ENCODE results near the gene ASB6.

The ASB6 gene, protein sequence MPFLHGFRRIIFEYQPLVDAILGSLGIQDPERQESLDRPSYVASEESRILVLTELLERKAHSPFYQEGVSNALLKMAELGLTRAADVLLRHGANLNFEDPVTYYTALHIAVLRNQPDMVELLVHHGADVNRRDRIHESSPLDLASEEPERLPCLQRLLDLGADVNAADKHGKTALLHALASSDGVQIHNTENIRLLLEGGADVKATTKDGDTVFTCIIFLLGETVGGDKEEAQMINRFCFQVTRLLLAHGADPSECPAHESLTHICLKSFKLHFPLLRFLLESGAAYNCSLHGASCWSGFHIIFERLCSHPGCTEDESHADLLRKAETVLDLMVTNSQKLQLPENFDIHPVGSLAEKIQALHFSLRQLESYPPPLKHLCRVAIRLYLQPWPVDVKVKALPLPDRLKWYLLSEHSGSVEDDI

DNA sequence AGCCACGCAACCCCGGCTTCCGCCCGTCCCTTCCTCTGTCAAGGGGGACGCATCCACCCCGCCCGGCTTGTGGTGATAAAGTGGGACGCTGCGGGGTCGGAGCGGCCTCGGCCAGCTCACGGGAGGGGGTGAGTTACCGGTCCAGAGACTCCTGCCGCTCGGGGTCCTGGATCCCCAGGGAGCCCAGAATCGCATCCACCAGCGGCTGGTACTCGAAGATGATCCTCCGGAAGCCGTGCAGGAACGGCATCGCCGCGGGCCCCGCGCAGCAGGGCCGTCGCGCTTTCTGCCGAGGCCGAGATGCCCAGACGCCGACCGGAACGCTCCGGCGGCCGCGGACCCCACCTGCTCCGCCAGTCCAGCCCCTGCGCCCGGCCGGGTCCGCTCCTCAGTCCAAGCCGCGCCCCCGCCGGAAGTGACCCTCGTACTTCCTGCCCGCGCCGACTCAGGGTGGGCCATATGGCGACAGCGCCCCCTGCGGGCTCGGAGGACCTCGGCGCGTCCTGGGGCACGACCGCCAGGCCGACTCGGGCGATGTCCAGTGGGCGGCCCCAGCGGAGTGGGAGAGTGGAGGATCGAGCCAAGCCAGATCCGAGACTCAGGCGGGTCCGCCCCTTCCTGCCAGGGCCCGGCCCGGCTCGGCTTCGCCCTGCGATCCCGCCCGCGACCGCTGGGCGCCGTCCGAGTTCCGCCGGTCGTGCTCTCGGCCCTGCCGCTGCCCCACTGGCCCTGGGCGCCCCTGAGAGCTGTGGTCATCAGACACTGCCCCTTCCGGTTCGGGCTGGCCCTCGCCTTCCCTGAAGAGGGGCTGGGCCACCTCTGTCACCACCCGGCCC lies at the start of gene ASB6:
ASB6 (minus strand) TSS at position 402 of the 836 bp plus-strand sequence; CDS start at position 250, 152 bp downstream.
- peak; percentile 97 for DNase-seq

DNA sequence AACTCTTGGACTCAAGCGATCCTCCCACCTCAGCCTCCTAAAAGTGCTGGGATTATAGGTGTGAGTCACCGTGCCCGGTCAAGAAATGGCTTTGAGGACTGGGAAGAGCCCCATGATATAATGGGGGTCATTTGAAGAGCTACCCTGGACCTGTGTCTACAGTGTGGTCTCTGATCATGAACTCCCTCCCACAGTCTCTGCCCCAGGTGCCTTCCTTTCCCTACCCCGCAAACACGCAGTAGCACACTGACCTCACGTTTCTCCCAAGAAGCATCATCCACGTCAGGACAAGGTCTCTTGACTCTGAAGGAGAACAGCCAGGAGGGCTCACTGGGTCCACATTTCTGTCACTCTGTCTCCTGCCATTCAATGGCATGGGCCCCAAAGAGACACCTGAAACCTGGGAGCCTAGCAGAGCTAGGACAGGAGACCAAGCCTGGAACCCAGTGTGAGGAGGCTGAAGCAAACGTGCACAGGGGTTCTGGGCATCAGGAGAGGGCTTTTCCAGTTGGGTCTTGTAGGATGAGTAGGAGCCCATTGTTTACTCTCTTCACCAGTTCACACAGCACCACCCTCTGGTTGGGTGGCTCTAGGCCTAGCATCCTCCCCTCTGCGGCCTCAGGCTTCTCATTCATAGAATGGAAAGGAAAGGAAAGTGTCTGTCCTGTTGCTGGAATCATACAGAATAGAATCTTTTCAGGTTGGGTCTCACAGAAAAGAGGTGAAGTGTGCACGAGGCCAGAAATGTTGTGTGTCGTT lies 46.5 kb upstream of the ASB6 start:
- DNase-seq: no peak

DNA sequence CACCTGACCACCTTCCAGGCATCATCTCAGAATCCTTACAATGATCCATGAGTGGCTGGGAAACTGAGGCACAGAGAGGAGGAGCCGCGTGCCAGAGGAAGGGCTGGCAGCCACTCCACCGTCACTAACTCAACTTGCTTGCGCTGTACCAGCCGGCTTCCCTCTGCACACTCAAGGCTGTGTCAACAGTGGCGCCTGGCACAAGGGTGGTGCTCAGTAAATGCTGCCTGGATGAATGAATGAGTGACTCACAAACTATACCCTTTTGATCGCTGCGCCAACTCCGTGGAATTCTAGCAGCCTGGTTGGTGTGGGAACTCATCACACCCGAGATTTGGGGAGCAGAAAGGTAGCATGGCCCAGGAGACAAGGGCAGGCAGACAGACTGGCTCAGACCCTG lies 45.4 kb upstream of the ASB6 start:
- DNase-seq: no peak

DNA sequence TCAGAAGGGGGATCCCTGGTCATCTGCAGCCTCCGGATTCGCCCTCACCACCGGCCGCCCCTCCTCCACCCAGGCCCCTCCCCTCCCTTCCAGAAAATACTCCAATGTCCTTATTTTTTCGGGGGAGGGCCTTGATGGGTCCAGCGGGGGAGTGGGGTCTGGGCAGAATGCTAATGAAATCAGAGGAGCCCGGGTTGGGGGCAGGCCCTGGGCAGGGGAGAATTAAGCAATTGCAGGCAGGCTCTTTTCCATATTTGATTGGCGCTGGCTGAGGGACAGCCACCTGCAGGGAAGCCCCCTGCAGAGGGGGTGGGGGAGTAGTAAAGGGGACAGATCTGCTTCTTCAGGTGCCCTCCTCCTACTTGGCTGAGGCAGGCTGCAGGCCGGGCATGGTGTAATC lies 44.8 kb upstream of the ASB6 start:
- no peak for DNase-seq

DNA sequence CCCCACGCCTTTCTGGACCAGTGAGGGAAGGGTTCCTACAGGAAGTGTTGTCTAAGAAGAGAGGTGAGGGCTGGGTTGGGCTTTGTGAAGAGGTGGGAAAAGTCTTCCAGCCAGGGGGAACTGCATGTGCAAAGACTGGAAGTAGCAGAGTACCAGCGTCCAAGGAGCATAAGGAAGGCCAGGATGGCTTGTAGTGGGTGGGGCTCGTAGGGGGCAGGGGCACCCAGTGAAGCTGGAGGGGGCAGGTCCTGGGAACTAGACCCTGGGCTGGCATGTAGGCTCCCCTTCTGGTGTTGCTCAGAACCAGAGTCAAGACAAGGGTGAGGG lies 43.9 kb upstream of the ASB6 start:
- DNase-seq: no peak

DNA sequence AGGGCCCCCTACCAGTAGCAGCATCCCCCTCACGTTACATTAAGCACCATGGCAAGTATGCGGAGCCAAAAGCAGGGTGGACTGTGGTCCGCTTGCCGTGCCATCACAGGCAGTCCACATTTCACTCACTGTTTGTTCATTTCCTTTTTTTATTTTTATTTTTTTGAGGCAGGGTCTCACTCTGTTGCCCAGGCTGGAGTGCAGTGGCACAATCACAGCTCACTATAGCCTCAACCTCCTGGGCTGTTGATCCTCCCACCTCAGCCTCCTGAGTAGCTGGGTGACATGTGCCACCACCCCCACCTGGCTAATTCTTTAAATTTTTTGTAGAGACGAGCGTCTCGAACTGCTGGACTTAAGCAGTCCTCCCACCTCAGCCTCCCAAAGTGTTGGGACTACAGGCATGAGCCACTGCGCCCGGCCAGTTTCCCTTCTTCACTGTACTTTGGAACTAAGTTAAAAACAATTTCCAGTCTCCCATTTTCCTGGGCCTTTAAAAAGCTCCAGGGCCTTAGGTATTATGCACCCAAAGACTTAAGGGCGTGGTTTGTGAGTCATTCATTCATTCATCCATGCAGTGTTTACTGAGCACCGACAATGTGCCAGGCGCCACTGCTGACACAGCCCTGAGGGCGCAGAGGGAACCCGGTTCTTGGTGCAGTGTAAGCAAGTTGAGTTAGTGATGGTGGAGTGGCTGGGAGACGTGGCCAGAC lies 43.4 kb upstream of the ASB6 start:
- peak; percentile 30 for DNase-seq

DNA sequence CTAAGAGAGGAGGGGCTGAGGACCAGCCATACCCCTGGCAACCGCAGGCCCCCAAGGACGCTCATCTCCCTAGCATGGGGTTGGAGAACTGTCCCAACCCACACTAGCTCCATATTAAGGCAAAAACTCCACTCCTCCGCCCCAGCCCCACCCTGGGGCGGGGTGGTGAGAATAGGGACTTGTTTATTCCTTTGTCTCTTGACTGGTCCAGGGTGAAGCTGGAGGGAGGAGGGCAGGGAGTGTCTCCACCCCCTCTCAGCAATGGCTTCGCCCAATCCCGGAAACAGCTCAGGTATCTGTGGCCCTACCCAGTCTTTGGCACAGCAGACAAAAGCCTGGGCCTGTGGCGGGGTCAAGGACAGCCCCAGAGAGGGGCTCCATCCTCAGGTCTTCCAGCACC lies 40.4 kb upstream of the ASB6 start:
- DNase-seq: no peak

DNA sequence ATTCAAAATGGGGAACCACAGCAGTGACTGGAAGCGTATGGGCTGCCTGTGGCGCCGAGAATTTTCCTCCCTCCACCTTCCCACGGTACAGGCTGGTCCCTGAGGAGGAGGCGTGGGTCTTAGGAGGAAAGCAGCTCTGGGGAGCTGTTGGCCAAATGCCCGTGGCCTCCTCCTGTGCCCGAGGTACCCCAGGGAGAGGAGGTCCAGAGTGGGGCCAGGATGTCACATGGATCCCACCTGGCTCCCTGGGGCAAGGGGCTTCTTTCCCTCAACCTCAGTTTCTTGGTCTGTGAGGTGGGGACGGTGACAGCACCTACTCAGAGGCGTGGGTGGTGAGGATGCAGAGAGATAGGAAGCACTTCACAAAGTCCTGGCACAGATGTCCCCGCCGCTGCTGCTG lies 40.0 kb upstream of the ASB6 start:
- no peak for DNase-seq

DNA sequence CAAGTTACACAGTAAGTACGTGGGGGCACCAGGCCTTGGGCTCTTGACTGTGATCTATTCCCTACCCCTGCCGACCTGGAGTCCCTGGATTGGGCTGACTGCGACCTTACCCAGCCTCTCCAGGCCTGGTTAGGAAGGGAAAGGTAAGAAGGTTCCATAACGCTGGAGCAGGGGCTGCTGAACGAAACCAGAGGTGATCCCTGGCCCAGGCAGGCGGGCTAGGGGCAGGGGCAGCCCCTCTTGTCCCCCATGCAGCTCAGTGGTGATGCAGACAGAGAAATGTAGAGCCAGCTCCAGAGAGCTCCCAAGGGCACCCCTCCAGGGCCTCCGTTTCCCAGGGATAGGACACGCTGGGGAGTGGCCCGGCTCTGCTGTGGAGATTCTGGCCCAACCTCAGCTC lies 37.6 kb upstream of the ASB6 start:
- no peak for DNase-seq

DNA sequence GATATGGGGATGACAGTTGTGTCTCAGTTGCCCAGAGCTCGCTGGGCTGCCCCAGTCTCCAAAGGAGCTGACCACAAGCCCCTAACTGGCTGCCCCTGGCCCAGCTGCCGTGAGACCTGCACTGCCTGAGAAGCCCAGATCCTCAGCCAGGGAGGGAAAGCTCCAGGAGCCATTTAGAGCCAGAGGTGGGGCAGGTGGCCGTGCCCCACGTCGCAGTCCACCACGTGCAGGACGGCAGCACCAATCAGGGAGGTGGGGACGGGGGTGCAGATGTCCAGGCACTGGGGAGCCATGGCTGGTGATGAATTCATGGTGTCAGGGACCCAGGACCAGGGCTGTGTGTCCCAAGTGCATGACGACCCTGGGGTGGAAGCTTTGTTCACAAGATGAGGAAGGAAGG lies 36.9 kb upstream of the ASB6 start:
- DNase-seq: no peak

DNA sequence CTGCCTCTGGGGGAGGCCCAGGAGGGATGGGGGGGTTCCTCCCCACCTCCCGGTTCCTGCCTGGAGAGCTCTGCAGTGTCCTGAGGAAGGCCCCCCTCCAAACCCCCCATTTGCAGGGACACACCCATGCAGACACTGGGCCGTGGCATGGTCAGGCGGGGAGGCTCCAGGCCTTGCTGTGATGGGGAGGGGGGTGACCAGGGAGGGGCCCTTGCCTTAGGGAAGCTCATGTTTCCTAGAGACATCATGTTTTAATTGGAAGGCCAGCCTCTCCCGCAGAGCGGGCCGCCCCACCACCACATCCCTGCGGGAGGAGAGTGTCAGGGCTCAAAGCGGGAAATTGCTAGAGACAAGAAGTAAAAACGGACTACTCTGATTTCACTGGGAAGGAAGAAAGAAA lies 35.5 kb upstream of the ASB6 start:
- DNase-seq: peak; percentile 73

DNA sequence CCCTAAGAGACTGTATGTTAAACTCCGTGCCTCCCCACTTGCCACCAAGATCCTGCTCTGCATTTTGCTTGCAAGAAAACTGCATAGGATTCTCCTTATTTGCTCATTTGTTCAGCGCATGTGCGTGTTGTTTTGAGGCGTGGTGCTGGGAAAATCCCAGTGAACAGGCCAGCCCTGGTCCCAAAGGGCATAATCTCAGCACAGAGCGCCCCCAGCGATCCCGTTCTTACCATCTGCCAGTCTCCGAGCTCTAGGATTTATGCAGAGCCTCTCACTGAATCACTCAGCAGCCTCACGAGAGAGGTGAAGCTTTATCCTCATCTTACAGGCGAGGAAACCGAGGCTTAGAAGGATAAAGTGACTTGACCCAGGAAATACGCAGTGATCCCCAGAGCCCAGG lies 35.0 kb upstream of the ASB6 start:
- peak; percentile 63 for DNase-seq

DNA sequence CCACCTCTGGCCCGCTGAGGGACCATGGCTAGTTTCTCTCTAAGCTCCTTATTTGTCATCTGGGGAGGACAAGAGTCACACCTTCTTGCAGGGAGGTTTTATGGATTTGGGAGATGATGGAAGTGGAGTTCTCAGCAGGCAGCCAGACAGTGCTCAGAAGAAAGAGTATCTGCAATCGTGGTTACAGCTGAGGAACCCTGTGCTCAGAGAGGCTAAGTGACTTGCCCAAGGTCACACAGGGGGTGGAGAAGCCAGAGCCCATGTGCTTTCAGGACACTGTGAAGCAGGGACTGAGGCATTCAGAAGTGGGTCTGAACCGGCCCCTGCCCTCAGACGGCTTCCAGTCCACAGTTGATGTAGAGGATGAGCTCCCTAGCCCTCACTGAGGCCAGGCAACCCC lies 34.3 kb upstream of the ASB6 start:
- DNase-seq: no peak

DNA sequence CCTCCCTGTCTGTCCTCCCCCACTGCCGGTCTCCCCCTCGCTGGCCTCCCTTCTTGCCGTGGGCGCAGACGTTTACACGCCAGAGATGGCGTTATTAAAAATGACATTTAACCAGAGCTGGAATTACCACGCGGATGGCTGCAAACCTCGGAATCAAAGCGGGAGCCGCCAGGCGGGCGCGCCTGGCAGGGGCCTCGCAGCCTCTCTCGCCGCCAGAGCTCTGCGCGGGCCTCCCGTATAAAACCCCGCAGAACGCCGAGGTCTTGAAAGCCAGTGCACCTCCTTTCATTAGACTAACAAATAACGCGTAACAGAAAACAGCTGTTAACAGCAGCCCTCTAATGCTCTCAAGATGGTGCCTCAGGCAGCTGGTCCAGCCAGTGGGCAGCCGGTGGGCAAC lies 33.7 kb upstream of the ASB6 start:
- peak; percentile 17 for DNase-seq

DNA sequence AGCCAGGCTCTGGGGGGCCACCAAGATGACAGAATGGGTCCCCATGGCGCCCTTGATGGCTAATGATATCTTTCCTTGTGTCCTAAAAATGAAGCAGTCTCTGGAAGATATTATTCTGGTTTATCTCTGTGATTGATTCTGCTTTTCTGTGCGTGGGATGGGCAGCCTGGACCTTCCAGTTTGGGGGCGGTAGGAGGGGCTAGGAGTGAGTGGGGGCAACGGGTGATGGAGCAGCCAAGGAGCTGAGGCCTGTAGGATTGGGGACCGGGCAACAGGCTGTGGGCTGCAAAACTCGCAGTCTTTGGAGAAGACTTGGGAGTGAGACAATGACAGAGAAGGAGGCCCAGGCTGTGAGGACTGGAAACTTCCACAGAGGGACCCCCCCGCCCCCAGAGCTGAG lies 32.3 kb upstream of the ASB6 start:
- no peak for DNase-seq

DNA sequence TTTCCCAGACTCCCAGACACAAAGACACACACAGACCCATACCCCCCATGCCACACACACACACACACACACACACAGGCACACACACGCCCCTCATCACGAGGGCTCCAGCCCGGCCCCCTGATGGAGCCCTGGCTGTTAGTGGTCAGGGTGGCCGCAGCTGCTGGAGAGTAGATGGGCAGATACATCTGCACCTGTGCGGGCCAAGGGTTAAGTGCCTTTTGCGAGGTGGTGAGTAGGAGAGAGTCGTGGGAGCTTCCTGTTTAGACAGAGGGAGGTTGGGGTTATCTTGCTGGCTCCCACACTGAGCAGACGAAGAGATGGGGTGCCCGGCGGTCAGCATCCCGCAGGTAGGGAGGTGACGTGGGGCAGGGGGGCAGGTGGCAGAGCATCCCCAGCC lies 31.7 kb upstream of the ASB6 start:
- DNase-seq: no peak

DNA sequence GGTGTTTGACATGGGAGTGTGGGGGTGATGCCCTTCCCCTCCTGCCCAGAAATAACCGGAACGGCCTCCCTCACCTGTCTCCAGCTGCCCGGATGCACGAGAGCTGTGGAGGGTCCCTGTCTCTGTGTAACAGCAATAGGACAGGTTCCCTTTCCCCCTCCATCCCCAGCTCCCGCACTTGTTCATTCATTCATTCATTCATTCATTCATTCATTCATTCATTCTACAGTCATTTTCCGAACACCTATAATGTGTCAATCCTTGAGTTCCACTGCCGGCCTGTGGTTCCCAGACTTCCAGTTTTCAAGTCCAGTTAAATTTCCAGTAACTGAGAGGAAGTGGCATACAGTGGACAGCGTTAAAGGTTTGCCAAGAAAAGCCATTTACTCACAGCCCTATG lies 30.8 kb upstream of the ASB6 start:
- DNase-seq: no peak

DNA sequence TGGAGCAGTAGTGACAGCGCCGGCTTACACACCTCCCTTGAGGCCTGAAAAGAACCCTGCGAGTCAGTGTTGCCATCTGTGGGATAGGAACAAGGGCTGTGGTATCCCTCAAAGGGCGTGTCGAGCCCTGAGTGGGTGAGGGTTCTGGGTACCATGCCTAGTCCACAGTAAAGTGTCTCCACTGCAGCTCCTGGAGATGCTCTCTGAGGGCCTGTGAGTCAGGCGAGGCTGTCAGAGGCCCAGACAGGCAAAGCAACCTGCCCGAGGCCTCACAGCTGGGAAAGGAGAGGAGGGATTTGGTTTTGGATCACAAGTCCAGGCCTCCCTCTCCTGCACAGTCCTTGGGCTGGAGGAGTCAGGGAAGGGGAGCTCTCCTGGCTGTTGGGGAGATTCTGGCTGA lies 29.6 kb upstream of the ASB6 start:
- DNase-seq: no peak

DNA sequence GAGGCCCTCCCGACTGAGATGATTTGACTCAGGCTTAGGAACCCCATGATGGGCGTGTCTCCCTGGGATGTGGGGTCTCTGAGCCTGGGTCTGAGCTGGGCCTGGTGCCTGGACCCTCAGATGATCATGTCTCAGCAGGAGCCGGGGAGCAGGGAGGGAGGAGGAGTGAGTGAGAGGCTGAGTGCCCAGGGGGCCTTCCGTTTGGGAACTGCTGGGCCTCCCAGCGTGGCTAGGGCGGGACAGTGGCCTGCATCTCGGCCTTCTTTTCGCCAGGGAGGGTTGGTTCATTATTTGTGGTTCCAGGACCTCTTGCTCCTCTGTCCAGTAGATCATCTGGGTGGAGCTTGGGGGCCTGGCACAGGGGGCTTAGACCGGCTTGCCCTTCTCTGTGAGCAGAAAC lies 29.1 kb upstream of the ASB6 start:
- DNase-seq: no peak

DNA sequence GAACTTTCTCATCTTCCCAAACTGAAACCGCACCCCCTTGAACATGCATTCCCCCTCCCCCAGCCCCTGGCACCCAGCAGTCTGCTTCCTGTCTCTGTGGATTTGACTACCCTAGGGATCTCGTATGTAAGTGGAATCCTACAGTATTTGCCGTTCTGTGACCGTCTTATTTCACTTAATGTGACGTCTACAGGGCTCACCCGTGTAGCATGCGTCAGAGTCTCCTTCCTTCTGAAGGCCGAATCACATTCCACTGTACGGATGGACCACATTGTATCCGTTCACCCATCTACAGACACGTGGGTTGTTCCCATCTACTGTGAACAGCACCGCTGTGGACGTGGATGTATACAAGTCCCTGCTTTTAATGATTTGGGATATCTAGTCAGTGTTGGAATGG lies 28.0 kb upstream of the ASB6 start:
- DNase-seq: no peak

DNA sequence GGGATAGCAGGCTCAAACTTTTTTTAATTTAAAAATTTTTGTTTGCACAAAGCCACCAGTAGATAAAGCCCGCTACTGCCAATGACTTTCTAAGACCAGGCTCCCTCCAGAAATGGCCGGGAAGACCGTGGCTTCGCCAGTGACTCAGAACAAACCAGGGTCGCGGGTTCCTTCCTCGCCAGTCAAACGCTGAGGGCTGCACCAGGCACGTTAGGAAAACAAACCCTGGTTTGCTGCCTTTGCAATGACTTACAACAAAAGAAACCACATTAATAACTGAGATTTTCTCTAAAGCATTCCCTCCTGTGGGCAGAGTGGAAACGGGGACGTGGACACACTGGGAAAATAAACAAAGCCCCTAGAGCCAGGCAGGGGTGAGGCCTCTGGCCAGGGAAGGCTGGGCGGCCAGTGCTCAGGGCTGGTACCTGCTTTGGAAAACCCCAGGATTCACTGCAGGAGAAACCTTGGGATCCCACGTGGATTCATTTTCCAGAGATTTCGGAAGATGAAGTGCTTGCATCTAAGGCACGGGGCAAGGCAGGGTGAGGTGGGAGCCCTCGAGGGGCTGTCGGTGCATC lies 27.3 kb upstream of the ASB6 start:
- DNase-seq: no peak

DNA sequence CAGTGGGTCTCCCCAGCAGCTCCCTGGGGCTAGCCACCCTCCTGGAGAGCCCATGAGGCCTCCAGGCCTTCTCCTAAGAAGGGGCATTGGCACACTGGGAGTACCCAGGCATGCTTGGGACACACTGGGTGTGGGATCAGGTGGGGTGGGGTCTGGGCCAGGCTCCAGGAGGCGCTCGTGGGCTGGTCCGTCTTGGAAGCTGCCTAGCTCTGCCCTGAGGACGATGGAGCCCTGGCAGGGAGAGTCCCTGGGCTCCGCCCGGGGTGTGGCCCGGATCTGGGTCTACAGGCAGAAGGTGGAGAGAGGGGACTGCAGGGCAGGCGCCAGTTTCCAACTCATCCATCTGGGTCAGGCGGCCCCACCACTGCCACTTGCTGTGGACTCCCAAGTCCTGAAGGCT lies 25.9 kb upstream of the ASB6 start:
- DNase-seq: no peak

DNA sequence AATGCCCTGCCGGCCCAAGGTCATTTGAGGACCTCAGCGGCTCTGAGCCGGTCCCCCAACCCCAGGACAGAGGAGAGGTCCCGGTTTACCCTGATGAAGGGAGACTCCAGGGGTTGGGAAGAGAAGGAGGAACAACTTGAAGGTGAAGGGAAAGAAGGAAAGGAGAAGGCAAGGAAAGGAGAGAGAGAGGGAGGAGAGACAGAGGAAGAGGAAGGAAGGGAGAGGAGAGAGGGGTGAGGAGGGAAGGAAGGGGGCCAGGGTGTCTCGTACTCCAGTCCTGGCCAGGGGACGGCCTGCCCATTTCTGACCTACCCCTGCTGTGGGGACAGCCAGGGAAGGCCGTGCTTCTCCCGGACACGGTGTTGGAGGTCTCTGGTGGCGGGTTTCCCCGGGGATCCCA lies 25.4 kb upstream of the ASB6 start:
- no peak for DNase-seq
